ENCODE data around the gene TREX2. TPM values are rescaled to one million over a fixed set of nuclear protein-coding genes. Genes with fewer than 3 reads are reported as not detected.

The TREX2 gene
- total RNA-seq, 1 experiment from 2014 or later = 1.1 TPM

DNA sequence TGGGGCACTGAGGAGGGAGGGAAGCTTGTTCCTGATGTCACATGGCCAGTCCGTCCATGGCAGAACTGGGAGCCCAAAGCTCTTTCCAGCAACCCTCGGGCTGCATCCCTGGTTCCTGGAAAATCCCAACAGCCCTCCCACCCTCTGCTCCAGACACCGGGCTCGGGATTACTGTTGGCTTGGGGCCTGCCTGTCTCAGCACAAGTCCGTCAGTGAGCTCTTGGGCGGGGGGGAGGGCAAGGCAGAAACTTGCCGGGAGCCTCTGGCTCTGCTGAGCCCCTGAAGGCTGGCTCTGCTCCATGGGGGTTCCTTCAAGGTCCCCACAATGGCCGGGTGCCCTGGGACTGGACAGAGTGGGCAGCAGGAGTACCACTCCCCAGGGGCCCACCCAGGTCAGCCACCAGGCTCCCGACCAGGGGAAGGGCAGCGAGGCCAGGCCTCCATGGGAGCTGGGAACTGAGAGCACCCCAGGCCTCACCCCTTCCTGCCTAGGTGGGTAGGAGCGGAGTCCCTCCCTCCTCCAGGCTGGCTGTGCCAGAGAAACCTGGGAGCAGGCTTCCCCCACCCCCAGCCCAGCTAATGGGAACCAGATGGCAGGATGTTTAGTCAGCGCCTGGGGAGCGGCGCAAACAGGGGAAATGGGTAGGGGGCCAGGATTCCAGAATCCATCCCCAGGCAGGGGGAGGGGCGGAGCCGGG lies 31.0 kb upstream of the TREX2 start:
- DNase-seq (ENCODE audit: extremely low read depth, low read depth) = no peak

- no peak for DNase-seq (ENCODE audit: extremely low read depth, low read depth)
Measured at GRCh38 chrX:153475751-153476281, 30.0 kb upstream of the TREX2 start.

DNA sequence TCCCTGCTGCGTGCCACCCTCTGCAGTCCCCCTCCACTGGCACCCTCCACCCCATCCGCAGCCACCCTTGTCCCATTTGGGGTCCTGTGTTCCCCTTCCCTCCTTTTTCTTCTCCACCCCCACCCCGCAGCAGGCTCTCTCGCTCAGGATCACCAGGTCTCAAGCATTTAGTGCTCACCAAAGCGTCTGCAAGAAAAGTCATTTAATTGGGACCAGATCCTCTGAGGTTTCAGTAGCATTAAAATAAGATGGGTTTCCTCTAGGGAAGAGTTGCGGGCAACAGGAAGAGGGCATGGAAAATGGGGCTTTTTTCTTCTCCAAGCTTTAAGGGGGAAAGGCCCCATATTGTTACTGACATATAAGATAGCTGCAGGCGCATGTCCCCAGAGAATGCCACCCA lies 29.4 kb upstream of the TREX2 start:
- no peak for DNase-seq (ENCODE audit: extremely low read depth, low read depth)

DNA sequence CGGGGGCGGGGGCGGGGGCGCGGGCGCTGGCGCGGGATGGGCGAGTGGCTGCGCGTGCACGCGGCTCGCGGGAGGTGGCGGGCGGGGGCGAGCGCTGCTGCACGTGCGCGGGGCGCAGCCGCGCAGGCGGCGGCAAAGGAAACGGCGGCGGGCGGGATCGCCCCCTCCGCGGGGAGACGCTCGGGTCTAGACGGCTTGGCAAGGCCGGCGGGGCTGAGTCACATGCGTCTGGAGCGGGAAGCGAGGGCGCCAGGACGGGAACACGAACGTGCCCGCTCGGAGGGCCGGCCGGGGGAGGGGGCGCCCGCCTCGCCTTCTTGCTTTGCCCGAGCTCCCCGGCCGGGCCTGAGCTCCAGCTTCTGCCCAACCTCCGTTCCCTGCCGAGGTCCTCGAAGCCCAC lies 28.9 kb upstream of the TREX2 start:
- DNase-seq (ENCODE audit: extremely low read depth, low read depth) = peak; percentile 9

DNA sequence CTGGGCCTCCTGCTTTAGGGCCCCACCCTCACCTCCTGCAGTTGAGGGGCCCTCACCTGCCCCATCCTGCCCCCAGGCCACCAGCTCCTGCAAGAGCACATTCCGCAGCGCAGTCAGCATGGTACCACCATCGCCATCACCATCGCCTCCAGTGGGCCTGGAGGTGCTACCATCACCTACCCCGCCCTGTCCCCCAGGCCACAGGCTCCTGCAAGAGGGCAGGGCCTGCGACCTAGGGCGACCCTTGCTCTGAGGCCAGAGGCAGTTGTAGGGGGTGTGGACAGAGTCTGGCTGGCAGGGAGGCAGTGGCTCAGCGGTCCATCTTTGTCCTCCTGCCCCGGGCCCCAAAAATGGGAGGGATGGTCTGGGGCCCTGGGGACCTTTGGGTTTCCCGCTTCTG lies 28.4 kb upstream of the TREX2 start:
- DNase-seq (ENCODE audit: extremely low read depth, low read depth) = no peak

GRCh38 chrX:153473126-153473525 lies 27.3 kb upstream of the TREX2 start:
- no peak for DNase-seq (ENCODE audit: extremely low read depth, low read depth)

DNA sequence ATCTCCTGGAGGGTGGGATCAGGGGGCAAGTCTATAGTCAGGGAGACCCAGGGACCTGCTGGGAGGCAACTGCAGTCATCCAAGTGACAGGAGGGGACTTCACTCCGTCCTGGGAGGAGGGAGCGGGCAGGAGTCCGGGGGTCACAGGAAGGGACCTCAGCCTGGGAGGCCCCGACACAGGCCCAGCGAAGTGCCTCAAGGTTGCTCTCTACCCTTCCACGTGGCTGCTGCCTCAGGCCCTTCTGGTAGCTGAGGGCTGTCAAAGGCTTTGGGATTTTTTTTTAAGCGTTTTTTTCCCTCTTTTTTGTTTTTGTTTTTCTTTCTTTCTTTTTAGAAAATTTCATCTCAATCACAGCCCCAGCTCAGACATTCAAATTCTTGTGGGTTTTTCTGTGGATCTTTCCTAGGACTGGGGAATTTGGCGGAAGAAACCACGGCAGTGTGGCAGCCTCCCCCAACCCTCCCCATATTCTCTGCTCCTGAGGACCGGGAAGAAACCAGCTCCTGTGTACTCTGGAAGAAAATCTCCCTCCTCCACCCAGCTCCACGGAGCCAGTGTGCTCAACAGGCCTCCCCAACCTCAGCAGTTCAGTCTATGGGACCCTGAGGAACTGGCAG lies 25.9 kb upstream of the TREX2 start:
- no peak for DNase-seq (ENCODE audit: extremely low read depth, low read depth)

- peak; percentile 90 for DNase-seq (ENCODE audit: extremely low read depth, low read depth)
Measured at GRCh38 chrX:153470411-153471363, 24.8 kb upstream of the TREX2 start, which contains the start of gene HAUS7. Gene HAUS7, minus strand, starts transcription at chrX:153470576. Its CDS starts 19 bp downstream, at chrX:153470557.

- DNase-seq (ENCODE audit: extremely low read depth, low read depth) = no peak
Measured at GRCh38 chrX:153469811-153470410, 24.1 kb upstream of the TREX2 start.

- no peak for DNase-seq (ENCODE audit: extremely low read depth, low read depth)
Measured at GRCh38 chrX:153468008-153468580, 22.2 kb upstream of the TREX2 start.

- no peak for DNase-seq (ENCODE audit: extremely low read depth, low read depth)
Measured at GRCh38 chrX:153465691-153466380, 20.0 kb upstream of the TREX2 start.

GRCh38 chrX:153464116-153464515 lies 18.3 kb upstream of the TREX2 start:
- DNase-seq (ENCODE audit: extremely low read depth, low read depth) = no peak

- no peak for DNase-seq (ENCODE audit: extremely low read depth, low read depth)
Measured at GRCh38 chrX:153463556-153463955, 17.7 kb upstream of the TREX2 start.

- no peak for DNase-seq (ENCODE audit: extremely low read depth, low read depth)
Measured at GRCh38 chrX:153463031-153463430, 17.2 kb upstream of the TREX2 start.

- no peak for DNase-seq (ENCODE audit: extremely low read depth, low read depth)
Measured at GRCh38 chrX:153462291-153462690, 16.4 kb upstream of the TREX2 start.

- DNase-seq (ENCODE audit: extremely low read depth, low read depth) = peak; percentile 51
Measured at GRCh38 chrX:153460826-153461225, 15.0 kb upstream of the TREX2 start.

- DNase-seq (ENCODE audit: extremely low read depth, low read depth) = no peak
Measured at GRCh38 chrX:153459986-153460385, 14.1 kb upstream of the TREX2 start.

GRCh38 chrX:153458476-153458875 lies 12.6 kb upstream of the TREX2 start:
- no peak for DNase-seq (ENCODE audit: extremely low read depth, low read depth)

DNA sequence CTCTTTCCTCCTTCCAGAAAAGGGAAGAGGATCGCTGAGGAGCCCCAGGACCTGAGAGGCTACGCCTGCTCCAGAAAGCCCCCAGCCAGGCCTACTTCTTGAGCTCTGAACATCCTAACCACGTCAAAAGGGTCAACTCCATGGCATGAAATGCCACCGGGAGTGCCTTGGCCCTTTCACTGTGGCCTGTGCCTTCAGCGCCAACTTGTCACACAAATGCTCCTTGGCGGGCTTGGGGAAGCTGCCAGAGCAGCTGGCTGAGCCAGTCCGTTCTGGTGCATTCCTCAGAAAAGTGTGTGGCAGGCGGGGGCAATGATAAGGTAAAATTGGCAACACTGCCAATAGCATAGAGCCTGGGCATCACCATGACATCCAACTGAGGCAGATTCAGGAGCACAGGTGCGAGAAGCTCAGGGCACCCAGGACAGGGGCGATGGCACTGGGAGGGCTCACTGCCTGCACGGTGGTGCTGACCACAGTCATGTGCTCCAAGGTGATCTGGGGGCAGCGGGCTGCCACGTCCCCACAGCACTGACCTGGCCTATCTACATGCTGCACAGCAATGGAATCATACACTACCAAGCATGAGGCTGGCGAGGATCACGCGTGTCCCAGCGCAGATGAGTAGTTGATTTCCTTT lies 12.1 kb upstream of the TREX2 start:
- DNase-seq (ENCODE audit: extremely low read depth, low read depth) = no peak

Measured in NCI-H460 (cell line).